GM19240 (cell line): ENCODE results near the gene CABLES2.

ENCODE experiments used
- DNase-seq: peaks from one replicate; pipeline ENCODE4 v3.0.0; 2011; ENCODE audit warnings: low spot score; ENCODE audit not compliant: insufficient read length

CABLES2 gene

DNA sequence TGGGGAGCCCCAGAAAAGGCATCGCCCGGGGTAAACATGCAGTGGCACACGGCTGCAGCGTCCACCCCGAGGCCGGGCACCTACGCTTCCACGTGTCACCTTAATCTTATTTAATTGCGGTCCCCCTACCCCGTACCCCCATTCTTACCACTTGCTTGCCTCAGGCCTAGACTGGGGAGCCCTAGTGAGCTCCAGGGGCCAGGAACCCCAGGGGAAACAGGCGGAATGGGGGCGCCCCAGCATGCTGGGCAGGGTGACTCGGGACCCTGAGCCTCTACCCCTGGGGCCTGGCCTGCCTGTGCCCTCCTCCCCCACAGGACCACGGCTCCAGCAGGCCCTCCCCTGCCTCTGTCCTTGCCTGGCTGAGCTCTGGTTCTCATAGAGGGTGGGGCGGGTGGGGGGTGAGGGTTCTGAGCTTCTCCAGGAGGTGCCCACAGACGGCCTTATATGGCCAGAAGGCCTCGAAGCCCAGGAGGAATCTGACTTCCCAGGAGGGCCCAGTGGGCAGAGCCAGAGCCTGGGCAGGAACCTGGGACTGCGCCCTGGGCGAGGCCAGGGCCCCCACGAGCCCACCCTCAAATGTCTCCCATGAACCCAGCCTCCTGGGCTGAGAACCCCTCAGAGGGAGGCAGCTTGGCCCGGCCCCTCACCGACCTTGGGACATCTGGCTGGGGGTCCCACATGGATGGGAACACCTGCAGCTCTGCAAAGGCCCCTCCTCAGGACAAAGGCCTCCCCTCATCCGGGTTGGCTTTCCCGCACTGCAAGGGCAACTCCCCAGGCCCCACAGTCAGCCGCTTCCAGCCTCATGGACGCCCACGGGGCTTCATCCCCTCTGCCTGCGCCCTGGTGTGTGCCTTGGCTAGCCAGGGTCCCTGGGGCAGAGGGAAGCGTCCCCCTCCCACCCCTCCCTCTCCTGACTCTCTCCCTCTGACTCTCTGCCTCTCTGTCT, 34.8 kb downstream of the CABLES2 start:
- DNase-seq = no peak

DNA sequence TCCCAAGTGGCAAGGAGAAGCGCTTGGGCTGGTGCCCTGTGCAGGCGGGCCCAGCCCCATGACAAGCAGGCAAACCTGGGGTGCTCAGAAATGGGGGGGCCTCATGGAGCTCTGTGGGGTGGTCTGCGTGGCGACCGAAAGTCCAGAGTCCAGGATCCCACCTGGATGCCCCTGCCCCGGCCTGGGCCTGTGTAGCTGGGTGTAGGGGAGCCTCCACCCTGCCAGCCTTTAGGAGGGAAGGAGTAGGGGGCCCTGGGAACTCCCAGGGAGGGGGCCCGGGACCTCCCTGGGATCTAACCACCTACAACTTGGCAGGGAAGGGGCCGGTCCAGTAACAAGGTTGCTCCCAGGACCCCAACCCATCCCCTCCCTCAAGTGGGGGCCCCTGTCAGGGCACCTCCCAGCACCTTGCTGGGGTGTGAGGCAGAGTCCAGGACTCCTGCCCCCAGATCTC, 35.5 kb downstream of the CABLES2 start:
- DNase-seq = no peak

DNA sequence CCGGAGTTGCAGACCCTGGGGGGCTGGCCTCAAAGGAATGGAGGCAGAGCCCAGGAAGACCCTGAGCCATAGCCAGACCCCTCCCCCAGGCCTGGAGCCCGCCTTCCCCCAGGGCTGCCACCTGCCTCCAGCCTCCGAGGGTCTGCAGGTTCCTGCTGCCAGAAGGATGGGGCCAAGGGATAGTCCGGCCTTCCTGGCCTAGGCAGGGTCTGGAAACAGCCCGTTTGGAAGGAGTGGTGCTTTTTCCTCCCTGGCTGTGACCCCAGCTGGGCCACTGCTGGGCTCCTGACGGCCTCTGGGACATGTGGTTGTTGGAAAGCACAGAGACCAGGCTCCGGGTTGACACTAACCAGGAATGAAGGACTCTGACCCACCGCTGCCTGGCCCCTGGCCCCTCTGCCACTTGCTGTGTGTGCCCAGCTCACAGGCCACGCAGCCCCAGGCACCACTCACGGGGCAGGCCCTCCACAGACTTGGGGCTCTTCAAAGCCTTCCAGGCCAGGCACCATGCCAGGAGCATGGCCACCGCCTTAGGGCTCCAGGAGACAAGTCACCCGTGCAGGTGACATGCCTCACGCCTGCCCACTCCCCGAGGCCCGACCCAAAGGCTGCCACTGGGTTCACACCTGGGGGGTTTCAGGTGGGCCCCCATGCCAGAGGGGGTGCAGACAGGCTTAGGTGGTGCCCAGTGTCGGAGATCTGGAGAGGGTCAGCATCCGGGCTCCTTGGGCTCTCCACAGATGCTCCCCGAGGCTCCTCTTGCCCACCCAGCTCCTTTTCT, 36.1 kb downstream of the CABLES2 start:
- no peak for DNase-seq

DNA sequence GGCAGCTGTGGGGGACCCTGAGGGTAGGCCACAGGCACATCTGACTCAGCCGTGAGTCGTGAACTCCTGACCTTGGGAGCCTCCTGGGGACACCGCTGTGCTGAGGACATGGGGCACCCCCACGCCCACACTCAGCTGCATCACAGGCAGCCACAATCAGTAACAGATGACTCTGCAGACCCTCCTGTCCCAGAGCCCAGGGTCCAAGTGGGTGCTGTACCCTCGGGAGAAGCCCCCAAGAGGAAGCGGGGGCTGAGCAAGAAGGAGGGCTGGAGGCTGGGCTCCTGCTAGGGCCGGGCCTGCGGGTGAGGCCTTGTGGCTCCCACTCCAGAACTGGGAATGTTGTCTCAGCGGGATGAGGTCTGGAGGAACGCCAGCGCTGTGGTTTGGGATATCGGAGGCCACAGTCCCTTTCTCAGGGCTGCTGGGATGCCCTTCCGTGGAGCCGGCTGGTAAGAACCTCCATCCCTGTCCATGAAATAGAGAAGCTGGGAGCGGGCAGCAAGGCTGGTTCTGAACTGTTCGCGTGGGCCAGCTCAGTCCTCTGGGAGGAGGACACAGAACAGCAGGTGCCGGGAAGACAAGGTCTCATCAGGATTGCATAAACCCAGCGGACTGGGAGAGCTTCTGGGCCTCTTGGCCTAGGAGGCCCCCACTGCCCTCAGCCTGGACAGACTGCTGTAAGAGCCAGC, 36.8 kb downstream of the CABLES2 start:
- DNase-seq = no peak

DNA sequence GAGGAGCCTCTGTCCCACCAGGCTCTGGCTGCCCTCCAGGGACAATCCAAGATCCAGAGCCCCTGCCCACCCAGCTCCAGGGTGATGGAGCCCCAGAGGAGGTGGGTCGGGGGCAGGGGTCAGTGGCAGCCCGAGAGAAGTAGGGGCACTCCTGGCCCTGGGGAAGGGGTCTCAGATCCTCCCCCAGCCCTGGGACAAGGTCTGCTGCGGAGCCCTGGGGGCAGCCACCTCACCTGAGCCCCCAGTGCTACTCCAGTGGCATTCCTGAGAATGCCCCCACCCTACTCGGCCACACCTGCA, 37.3 kb downstream of the CABLES2 start:
- no peak for DNase-seq

DNA sequence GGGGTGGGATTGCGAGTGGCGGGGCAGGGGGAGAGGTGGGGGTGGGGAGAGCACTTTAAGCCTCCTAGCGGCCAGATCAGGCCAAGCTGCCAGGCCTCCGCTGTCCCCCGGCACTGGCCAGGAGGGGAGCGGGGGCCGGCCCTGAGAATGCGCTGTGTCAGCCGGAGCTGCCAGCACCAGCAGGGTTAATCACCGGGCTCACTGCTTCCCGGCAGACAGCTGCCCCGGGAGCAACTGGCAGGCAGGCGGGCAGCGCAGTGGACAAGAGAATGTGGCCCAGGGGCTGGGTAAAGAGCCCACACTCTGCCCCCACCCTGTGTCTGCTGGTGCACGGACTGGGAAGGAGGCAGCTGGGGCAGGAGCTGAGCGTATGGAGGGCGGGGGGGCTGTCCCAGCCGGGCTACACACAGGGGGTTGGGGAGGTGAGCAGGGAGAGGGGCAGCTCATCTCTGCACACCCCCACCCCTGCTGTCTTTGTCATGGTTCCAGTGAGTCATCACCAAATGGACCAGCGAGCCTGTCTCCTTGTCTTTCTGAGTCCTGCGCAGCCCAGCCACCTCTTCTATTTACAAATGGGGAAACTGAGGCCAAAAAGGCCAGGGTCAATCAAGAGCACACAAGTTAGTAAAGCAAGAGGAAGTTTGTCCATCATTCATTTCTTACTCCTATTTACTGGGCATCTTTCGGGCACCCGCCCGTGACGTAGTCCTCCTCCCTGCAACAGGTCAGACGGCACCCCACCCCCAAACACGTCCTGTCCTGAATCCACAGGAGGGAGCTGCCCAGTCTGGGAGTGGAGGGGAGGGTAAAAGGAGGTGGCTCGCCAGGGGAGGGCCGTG, 37.9 kb downstream of the CABLES2 start:
- DNase-seq = no peak

DNA sequence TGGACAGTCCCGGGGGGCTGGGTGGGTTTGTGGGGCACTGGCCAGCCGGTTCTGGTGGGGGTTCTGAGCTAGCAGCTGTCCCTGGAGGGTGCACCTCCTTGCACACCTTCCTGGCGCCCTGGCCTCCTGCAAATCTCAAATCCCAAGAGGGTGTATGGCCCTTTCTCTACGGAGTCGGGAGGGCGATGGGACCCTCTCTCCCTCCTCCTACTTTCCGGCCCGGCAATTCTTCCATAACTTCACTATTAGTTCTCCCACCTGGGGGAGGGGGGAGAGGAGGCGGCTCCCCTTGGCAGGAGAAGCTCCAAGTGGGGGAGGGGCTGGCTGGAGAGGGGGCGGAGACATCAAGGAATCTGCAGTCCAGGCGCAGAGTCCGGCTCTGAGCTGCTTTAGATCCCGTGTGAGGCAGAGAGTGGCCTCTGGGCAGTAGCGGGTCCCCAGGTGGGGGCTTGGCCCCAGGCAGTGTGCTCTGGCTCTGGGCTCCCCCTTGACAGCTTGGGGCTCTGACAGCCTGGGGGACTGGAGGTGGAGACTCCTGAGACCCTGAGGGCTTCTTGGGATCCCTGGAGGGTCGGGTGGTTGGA, 38.6 kb downstream of the CABLES2 start:
- DNase-seq = no peak

DNA sequence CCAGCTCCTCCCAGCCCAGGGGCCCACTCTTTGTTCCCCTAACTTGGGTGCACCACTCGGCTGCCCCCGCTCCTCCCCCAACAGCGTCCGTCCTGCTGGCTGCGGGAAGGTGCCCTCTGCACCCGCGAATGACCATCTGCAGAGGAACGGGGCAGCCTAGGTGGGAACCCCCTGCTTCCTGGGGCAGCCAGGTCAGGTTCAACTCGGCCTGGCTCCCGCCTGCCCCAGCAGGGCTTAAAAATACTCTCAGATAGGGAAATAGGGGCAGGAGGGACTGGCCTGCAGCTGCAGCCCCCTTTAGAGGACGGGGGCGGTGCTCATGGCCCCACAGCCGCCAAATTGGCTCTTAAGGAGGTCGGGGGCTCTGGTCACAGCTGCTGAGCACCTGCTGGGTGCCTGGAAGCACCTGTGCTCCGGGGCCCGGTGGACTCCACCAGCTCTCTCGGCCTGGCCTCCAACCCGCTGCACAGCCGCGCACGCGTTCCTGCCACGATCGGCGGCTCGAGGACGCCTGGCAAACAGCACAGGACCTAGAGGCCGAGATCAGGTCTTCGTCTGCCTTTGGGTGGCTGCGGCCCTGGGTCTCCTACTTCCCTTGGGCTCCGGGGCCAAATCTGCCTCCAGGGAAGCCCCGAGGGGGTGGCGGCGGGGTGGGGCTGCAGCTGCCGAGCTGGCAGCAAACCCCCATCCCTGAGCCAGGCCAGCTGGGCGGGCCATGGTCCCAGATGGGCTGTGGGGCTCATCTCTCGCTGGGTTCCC, 39.3 kb downstream of the CABLES2 start:
- no peak for DNase-seq

DNA sequence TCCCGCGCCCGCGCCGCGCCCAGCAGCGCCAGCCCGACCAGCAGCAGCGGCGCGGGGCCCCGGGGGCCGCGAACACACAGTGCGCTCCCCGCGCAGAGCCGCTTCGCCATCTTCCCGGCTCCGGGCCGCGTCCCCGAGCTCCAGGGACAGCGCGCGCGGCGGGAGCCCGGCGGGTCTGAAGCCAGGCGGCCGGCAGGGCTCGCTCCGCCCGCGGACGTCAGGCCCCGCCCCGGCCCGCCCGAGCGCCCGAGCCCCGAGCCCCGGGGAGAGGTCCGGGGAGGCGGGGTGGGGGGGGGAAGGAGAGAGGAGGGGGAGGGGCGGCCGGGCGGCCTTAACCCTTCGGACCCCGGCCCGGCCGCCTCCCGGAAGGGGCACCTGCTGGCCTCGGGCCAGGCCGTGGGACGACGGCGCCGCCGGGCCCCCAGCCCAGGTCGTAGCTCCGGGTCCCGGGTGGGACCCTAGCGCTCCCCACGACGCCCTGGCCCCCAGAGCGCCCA, 39.9 kb downstream of the CABLES2 start, which contains the start of gene LAMA5:
TSS of gene LAMA5 (minus strand) at position 177 of the 497 bp plus-strand sequence. CDS start at position 110, 67 bp downstream.
- DNase-seq = no peak

DNA sequence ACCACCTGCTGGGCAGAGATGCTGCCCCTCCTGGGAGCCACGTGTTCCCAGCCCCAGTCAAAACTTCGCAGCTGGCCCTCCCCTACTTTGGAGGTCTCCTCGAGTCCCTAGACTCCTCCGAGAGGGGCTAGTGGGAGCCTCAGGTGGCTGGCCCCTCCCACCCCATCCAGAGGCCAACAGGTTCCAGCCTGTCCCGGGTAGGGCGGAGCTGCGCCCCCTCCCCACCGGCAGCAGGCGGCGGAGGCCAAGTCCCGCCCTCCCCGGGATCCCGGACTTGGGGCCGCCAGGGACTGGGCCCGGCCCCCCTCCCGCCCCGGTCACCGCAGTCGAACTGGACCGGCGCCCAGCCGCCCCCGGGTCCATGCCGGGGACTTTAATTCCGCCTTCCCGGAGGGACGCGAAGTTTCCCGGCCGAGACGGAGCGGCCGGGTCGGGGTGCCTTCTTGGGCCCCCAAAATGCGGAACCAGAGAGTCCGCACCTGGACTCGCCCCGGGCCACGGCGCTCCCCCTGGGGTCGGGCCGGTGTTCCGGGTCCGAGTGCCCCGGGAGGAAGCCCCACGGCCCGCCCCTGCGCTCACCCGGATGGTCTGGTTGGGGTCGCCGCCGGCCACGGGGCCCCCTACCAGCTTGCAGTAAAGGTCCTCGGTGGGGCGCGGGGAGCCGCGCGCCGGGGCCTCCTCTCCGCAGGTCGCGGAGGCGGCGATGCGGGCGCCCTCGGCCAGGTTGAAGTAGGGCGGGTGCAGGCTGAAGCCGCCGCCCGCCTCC, 40.5 kb downstream of the CABLES2 start:
- no peak for DNase-seq

DNA sequence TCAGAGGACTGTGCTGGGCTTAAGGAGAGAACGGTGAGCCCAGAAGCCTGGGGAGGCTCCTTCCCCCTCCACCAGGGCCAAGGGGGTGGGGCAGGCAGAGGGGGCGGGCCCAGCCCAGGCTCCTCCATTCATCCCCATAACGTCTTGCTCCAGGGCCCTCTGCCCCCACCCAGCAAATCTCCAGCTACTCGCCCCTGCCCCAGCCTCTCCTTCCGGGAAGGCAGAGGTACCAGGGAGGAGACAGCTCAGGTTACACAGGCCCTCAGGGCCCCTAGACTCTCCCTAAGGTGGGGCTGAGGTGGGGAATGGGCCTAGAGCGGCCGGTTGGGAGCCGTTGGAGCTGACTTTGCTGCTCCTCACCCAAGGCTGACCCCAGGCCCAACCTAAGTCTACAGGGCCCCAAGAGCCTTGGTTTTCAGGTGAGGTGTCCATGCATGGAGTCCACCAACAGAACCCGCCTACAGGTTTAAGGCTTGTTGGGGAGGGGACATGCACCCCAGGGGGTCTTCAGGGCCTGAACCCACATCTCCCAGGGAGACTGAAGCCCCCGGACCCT, 41.2 kb downstream of the CABLES2 start:
- no peak for DNase-seq

DNA sequence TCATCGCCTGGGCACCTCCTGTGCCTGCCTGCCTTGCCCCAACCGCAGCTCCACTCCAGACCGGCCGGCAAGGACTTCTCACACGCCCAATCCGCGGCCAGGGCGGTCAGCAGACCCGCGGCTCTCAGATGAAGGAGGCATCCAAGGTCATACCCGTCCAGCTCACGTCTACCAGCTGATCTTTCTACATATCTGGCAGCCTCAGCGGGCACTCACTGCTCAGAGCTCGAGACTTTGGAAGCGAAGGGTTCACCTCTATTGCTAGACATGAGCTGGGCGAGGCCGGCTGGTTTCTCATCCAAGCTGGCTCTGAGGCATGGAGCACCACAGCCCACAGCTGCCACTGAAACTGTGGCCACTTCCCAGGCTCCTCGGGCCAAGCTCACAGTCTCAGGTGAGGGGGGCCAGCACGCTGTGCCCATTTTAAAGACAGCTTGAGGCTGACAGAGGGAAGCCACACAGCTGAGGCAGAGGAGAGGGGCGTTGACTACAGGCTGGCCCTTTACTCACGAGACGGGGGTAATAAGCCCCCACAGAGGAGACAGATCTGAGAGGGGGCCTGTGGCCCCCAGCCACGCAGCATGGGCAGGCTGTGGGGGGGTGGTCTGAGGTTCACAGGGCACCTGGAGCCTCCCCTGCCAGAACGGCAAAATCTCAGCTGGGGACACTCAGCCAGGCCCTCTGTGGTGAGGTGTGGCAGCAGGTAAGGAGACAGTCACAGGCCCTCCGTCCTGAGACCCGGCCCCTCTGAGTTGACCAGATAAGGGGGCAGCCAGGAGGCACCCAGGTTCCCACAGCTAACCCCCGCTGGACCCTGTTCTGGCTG, 42.0 kb downstream of the CABLES2 start:
- DNase-seq = no peak

DNA sequence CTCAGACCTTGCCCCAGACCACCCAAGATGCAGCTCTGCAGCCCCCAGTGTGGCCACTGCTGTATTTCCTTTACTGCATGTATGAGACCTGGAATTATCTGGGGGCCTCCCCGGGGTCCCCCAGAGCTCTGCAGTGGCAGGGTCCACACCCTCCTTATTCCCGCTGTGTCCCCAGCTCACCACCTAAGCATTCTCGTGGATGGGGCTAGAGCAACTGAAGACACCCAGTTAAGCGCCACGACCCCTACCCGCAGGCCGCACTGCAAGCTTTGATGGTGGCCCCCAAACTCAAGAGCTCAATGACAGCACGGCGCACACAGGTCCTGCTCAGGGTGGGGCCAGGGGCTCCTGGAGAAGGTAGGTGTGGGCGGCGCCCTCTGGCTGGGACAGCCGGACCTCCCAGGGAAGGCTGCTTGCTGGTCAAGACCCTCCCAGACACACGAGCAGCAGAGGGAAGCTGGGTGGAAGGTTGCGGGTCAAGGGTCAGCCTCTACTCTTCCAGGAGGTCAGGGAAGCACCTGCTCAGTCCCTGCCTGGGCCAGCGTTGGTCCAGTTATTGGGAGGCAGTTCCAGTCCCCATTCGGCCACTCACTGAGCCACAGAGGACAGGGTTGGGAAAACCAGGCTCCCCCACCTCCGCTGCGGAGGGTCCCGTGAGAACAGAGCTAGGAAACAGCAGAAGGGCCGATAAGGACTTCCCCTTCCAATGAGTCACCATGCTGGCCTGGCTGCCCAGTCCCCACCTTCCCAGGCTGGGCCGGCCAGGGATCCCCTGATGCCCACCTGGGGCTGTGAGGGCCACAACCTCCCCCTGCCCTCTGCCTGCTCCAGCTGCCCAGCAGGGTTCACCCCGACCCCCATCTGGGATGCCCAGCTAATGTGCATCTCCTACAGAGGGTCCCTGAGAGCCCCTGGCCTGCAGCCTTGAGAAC, 42.9 kb downstream of the CABLES2 start:
- no peak for DNase-seq

DNA sequence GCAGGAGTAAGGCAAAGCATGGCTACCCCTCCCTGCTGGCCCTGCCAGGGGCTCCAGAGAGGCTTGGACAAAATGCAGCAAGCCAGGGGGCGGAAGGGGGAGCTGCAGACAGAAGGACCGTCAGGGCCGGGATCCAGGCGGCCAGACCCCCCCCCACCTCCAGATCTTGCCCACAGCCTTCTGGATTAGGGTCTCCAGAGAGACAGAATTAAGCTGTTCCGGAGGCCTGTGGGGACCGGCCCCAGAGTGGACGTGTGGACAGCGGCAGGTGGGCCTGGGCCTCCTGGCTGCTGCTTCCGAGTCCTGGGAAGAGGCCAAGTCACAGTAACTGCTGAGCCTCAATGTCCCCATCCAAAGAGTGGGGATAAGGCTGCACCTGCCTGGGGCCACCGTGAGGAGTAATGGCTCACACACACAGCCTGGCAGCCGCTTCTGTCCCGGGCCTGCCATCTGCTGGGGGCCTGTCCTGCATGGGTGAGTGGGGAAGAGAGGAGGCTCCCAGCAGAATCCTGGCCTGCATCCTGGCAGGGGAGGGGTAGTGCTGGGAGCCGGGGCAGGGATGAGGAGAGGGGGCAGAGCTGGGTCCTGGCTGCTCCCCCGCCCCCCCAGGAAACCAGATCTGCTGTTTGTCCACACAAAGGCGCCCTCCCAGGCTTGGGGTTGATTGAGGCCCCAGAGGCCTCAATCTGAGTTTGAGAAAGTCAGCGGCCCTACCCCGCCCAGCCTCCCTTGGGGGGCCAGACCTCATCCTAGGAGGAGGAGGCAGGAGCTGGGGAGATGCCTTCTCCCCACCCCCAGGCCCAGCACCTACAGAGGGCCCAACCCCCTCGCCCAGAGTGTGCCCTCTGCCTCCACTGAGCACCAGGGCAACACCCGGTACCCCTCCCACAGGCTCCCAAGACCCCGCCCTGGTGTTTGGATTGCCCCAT, 43.8 kb downstream of the CABLES2 start:
- no peak for DNase-seq

DNA sequence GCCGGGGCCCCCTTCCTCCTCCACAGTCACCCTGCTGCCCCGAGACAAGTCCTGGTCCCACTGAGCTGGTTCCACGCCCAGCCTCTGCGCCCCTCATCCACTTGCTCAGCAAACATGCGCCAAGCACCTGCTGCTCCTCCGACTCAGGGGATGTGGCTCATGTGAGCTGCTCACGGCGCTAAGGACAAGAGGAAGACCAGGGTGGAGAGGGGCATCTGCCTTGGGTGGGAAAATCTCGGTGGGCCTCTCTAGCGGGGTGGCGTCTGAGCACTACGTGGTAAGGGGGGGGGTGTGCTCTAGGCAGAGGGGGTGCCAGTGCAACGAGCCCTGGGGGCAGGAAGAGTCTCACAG, 44.5 kb downstream of the CABLES2 start:
- no peak for DNase-seq
